Activated B cell treated with CpG ODN at 0.5 μM for 24 hours (primary cell): Measurements from ENCODE around the gene MAPK7. TPM values are rescaled to one million over a fixed set of nuclear protein-coding genes. Genes with fewer than 3 reads are reported as not detected.

Source experiments
- ATAC-seq: fragments of 200-7000 bp; cut with Tn5 transposase; one replicate; pipeline ENCODE4 v1.10.0; 2021; ENCODE audit warnings: low read depth, mild to moderate bottlenecking, moderate library complexity
- CTCF ChIA-PET: fragments of 350-600 bp; sonication (Branson Sonifier 250); formaldehyde crosslinking; loops from one replicate; lab custom pipeline; 2021; ENCODE audit warnings: antibody characterized with exemption; lab: Charles Lee
- POLR2A ChIA-PET: fragments of 350-600 bp; sonication (Branson Sonifier 250); formaldehyde crosslinking; loops from one replicate; lab custom pipeline; 2021; ENCODE audit warnings: antibody characterized with exemption; lab: Charles Lee
- DNase-seq: peaks from one replicate; pipeline ENCODE4 v3.0.0; 2022
- H3K27ac Mint-ChIP-seq: one replicate; pipeline ENCODE4 v1.8.0; 2020; ENCODE audit warnings: mixed read lengths
- H3K27me3 Mint-ChIP-seq: one replicate; pipeline ENCODE4 v1.8.0; 2021; ENCODE audit warnings: mixed read lengths
- H3K36me3 Mint-ChIP-seq: one replicate; pipeline ENCODE4 v1.8.0; 2021; ENCODE audit warnings: low read depth, mixed read lengths
- H3K4me1 Mint-ChIP-seq: one replicate; pipeline ENCODE4 v1.8.0; 2021; ENCODE audit warnings: mixed read lengths
- H3K4me3 Mint-ChIP-seq: one replicate; pipeline ENCODE4 v1.8.0; 2020; ENCODE audit warnings: mild to moderate bottlenecking, mixed read lengths
- H3K9me3 Mint-ChIP-seq: one replicate; pipeline ENCODE4 v1.8.0; 2020; ENCODE audit warnings: mixed read lengths
- intact Hi-C: fragments of 100-400 bp; cut with micrococcal nuclease; formaldehyde crosslinking; loops from one replicate; pipeline ENCODE4 v1.15.1; 2024
- total RNA-seq: library from RNA; stranded (reverse); gene quantifications from 2 replicates; pipeline ENCODE4 v1.2.3, GENCODE V29; 2022
- TF ChIP-seq, protein P1 (sequence below): fragments of 200-600 bp; IDR thresholded peaks from one replicate; pipeline ENCODE4 v1.8.0; 2022; ENCODE audit warnings: antibody characterized with exemption, mild to moderate bottlenecking

MAPK7 gene
- total RNA-seq, 1 donor from 2014 or later: 24.0 TPM

DNA sequence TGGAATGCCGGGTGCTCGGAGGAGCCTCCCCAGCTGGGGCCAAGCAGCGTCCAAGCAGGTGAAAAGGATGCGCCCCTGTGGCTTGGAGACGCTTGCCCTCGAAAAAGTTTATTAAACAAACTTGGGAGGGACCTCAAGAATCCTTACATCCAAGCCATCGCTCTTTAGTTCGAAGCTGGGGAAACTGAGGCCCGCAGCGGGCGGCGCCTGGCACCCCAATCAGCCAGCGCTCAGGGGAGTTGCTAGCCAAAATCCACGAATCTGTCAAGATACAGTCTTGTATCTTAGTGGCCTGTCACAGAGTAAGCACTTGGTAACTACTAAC is 15.2 kb upstream of the MAPK7 start:
- intact Hi-C loops: loop anchor here (1.0 kb wide), 1 partner anchor 399 kb away; no protein-coding TSS in a partner anchor
- Mint-ChIP-seq H3K4me1 (peaks cover 8% of the 10 kb centered on the region), H3K4me3 (peak overlapping the region; percentile 93), H3K36me3 (no peaks in the 10 kb centered on the region), H3K9me3 (no peaks in the 10 kb centered on the region), H3K27ac (no peak overlapping the region), H3K27me3 (peaks cover 4% of the 10 kb centered on the region)
- no peak for ATAC-seq
- DNase-seq: no peak
- TF ChIP-seq, protein P1, sequence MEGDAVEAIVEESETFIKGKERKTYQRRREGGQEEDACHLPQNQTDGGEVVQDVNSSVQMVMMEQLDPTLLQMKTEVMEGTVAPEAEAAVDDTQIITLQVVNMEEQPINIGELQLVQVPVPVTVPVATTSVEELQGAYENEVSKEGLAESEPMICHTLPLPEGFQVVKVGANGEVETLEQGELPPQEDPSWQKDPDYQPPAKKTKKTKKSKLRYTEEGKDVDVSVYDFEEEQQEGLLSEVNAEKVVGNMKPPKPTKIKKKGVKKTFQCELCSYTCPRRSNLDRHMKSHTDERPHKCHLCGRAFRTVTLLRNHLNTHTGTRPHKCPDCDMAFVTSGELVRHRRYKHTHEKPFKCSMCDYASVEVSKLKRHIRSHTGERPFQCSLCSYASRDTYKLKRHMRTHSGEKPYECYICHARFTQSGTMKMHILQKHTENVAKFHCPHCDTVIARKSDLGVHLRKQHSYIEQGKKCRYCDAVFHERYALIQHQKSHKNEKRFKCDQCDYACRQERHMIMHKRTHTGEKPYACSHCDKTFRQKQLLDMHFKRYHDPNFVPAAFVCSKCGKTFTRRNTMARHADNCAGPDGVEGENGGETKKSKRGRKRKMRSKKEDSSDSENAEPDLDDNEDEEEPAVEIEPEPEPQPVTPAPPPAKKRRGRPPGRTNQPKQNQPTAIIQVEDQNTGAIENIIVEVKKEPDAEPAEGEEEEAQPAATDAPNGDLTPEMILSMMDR: peak; percentile 16
- POLR2A ChIA-PET: interaction anchor here (1.0 to 2.7 kb wide), 6 partner anchors 15 to 399 kb away, joined by 3 to 38 read pairs (median 4); partner anchors contain the start of gene MAPK7
- CTCF ChIA-PET: interaction anchor here (0.6 to 4.5 kb wide), 26 partner anchors 8 to 404 kb away, joined by 3 to 76 read pairs (median 4); partner anchors contain the start of genes ALDH3A2 and MAPK7

DNA sequence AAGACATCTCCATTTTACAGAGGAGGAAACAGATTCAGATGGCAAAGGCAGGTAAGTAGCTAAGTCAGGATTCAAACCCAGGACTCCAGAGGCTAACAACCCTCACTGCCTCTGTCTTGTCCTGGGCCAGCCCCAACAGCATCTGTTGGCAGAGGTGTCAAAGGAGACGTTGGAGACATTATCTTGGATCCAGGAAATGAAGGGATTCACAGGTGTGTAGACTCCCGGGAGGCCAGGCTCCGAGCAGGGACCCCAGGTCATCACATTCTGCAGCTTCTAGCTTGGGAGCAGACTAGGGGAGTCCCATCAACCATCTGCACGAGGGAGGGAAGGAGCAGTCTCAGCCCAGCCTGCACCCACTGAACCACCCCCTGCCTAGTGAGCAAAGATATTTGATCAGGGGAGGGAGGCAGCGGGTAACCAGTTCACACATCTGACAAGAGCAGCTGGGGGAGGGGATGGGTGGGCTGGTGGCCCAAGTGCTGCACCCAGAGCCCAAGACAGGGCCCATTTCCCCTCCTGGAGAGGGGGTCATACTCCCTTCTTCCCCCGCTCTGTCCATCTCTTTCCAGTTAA is 14.8 kb upstream of the MAPK7 start:
- ATAC-seq: no peak
- H3K4me1 Mint-ChIP-seq: peaks cover 8% of the 10 kb centered on the region
- ChIA-PET CTCF (interaction anchor here (0.6 to 4.5 kb wide), 23 partner anchors 11 to 404 kb away, joined by 3 to 76 read pairs (median 5); partner anchors contain the start of genes ALDH3A2 and MAPK7), POLR2A (interaction anchor here (1.1 to 2.7 kb wide), 3 partner anchors 14 to 399 kb away, joined by 4 to 38 read pairs (median 5); partner anchors contain the start of gene MAPK7)
- H3K4me3 Mint-ChIP-seq: no peak overlapping the region
- H3K27ac Mint-ChIP-seq: no peak overlapping the region
- H3K36me3 Mint-ChIP-seq: no peaks in the 10 kb centered on the region
- DNase-seq: no peak
- intact Hi-C loops: loop anchor here (1.0 kb wide), 1 partner anchor 399 kb away; no protein-coding TSS in a partner anchor
- TF ChIP-seq, protein P1: no peak
- no peaks in the 10 kb centered on the region for H3K9me3 Mint-ChIP-seq
- H3K27me3 Mint-ChIP-seq: peaks cover 4% of the 10 kb centered on the region

DNA sequence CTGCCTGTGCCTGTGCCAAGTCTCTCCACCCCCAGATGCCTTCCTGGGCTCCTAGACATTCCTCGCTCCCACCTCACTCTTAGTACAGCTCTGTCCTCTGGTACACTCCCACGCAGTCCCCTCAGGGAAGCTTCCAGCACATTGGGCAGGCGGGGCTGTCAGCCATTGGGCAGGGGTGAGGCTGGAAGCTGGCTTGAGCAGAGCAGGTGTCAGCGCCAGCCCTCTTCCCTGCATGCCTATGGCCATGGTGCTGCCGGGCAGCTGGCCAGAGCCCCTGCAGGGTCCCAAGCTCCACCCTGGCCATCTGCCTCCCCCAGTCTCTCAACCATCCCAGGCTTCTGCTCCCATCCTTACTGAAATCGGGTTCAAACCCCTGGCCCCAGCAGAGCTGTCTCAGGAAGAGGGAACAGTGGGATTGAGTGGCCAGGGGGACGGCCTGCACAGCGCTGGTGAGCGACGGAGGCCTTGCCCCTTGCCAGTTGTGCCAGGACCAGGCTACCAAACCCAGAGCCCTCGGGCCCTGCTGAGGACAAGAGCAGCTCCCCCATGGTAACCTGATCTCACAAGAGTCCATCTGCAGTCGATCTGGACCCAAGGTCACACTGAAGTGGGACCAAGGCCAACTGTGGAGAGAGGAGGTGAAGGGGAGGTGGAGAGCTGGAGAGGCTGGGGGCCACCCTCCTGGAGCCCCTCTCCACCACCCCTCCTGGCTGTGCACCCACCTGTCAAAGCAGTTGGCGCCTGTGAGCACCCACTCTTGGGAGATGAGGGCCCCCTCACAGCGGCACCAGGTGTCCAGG is 13.4 kb upstream of the MAPK7 start:
- intact Hi-C loops: no loop called here
- no peak for DNase-seq

DNA sequence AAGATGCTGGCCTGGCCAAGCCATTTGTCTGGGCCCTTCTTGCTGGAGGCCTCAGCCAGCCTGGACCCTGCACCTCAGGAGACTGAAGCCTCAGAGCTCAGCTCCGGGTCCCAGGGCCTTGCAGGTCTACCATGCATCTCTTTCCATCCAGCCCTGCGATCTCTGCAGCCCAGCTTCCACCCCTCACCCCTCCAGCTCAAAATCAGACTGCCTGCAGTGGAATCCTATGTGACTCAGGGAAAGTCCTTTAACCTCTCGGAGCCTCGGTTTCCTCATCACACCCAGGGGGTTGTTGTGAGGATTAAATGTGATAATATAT is 12.8 kb upstream of the MAPK7 start:
- TF ChIP-seq, protein P1: no peak
- Mint-ChIP-seq H3K4me3 (no peak overlapping the region), H3K27me3 (no peaks in the 10 kb centered on the region), H3K36me3 (no peaks in the 10 kb centered on the region), H3K9me3 (no peaks in the 10 kb centered on the region), H3K27ac (no peak overlapping the region), H3K4me1 (peaks cover 27% of the 10 kb centered on the region)
- ATAC-seq (no peak), DNase-seq (no peak)
- ChIA-PET CTCF (interaction anchor here (0.9 to 4.5 kb wide), 4 partner anchors 82 to 402 kb away, joined by 3 to 19 read pairs (median 8); no protein-coding TSS in a partner anchor), POLR2A (interaction anchor here (1.3 kb wide), 1 partner anchor 12 kb away, joined by 4 read pairs; no protein-coding TSS in a partner anchor)
- intact Hi-C loops: no loop called here

More for the DNA sequence above, 13.4 kb upstream of the MAPK7 start:
- Mint-ChIP-seq H3K27me3 (no peaks in the 10 kb centered on the region), H3K4me1 (peaks cover 22% of the 10 kb centered on the region), H3K36me3 (no peaks in the 10 kb centered on the region), H3K9me3 (no peaks in the 10 kb centered on the region), H3K4me3 (no peak overlapping the region), H3K27ac (no peak overlapping the region)
- ChIA-PET CTCF (interaction anchor here (0.9 to 4.5 kb wide), 5 partner anchors 13 to 402 kb away, joined by 3 to 50 read pairs (median 14); partner anchors contain the start of gene MAPK7), POLR2A (interaction anchor here (1.3 kb wide), 1 partner anchor 13 kb away, joined by 4 read pairs; no protein-coding TSS in a partner anchor)
- TF ChIP-seq, protein P1: no peak
- ATAC-seq: no peak
